OCI-LY7 (cell line): ENCODE results near the gene MIEN1. TPM values are rescaled to one million over a fixed set of nuclear protein-coding genes. Genes with fewer than 3 reads are reported as not detected.

ENCODE experiments used
- BruUV-seq: library from RNA; stranded (reverse); fragments of 400-500 nt; replicated peaks from 2 replicates; lab custom pipeline; 2021; lab: Mats Ljungman, UMichigan
- CTCF ChIA-PET: fragments of 300-600 bp; sonication (Branson Sonifier 250); formaldehyde crosslinking; loops from one replicate; lab custom pipeline; 2022; ENCODE audit warnings: antibody characterized with exemption; ENCODE audit not compliant: unreplicated experiment; lab: Charles Lee
- POLR2A ChIA-PET: fragments of 300-600 bp; sonication (Branson Sonifier 250); formaldehyde crosslinking; loops from one replicate; lab custom pipeline; 2022; ENCODE audit warnings: antibody characterized with exemption; lab: Charles Lee
- DNase-seq: peaks from one replicate; pipeline ENCODE4 v3.0.0-alpha.2; 2015; ENCODE audit warnings: low spot score
- H2AFZ ChIP-seq: fragments of 200-600 bp; sonication (generic), shearing (Covaris generic); 2 replicates; pipeline ENCODE4 v1.6.1; 2014; ENCODE audit warnings: mild to moderate bottlenecking, antibody characterized with exemption, low read length, moderate library complexity
- H3K27ac ChIP-seq: fragments of 200-600 bp; sonication (generic); 2 replicates; pipeline ENCODE4 v1.5.1; 2014; ENCODE audit warnings: mixed run types, low read depth, mild to moderate bottlenecking, moderate library complexity, low read length, inconsistent platforms; ENCODE audit not compliant: poor library complexity, severe bottlenecking
- H3K36me3 ChIP-seq: fragments of 200-600 bp; sonication (generic); 2 replicates; pipeline ENCODE4 v1.6.1; 2014; ENCODE audit warnings: mild to moderate bottlenecking, antibody characterized with exemption, low read length, moderate library complexity, mixed read lengths; ENCODE audit not compliant: insufficient read depth
- H3K4me1 ChIP-seq: fragments of 200-600 bp; sonication (generic); 2 replicates; pipeline ENCODE4 v1.5.1; 2014; ENCODE audit warnings: mild to moderate bottlenecking, low read length; ENCODE audit not compliant: insufficient read depth, poor library complexity, severe bottlenecking
- H3K4me2 ChIP-seq: fragments of 200-600 bp; sonication (generic); 2 replicates; pipeline ENCODE4 v1.6.1; 2014; ENCODE audit warnings: mild to moderate bottlenecking, low read length
- H3K4me3 ChIP-seq: fragments of 200-600 bp; sonication (generic); 2 replicates; pipeline ENCODE4 v1.5.1; 2014; ENCODE audit warnings: mild to moderate bottlenecking, low read depth, low read length; ENCODE audit not compliant: poor library complexity, severe bottlenecking
- H3K79me2 ChIP-seq: fragments of 200-600 bp; sonication (generic); 2 replicates; pipeline ENCODE4 v1.6.1; 2016; ENCODE audit warnings: low read depth, mild to moderate bottlenecking, low read length, moderate library complexity, mixed read lengths; ENCODE audit not compliant: insufficient read depth
- H3K9me2 ChIP-seq: fragments of 200-600 bp; sonication (generic); 2 replicates; pipeline ENCODE4 v1.6.1; 2016; ENCODE audit warnings: mild to moderate bottlenecking, low read length, mixed read lengths; ENCODE audit not compliant: insufficient read depth
- H3K9me3 ChIP-seq: fragments of 200-600 bp; sonication (generic); 2 replicates; pipeline ENCODE4 v1.6.1; 2014; ENCODE audit warnings: mild to moderate bottlenecking, mixed run types, low read length, mixed read lengths
- H4K20me1 ChIP-seq: fragments of 200-600 bp; sonication (generic); 2 replicates; pipeline ENCODE4 v1.6.1; 2014; ENCODE audit warnings: mild to moderate bottlenecking, antibody characterized with exemption, low read length, moderate library complexity, mixed read lengths; ENCODE audit not compliant: insufficient read depth
- CTCF ChIP-seq: fragments of 200-600 bp; sonication (generic); conservative IDR thresholded peaks from 2 replicates; pipeline ENCODE4 v1.5.1; 2014; ENCODE audit warnings: mild to moderate bottlenecking, antibody characterized with exemption, low read length, moderate library complexity, mixed read lengths
- EZH2phosphoT487 ChIP-seq: fragments of 200-600 bp; sonication (generic); IDR thresholded peaks from 2 replicates; pipeline ENCODE4 v1.6.1; 2018; ENCODE audit warnings: low read depth, borderline replicate concordance, mild to moderate bottlenecking, mixed run types, antibody characterized with exemption, low read length, moderate library complexity, mixed read lengths
- intact Hi-C: fragments of 100-400 bp; cut with micrococcal nuclease; formaldehyde crosslinking; loops from one replicate; pipeline ENCODE4 v1.10.0; 2022; ENCODE audit not compliant: unreplicated experiment
- total RNA-seq, 2 experiments: library from RNA; depleted of rRNA in 1 of 2; stranded (reverse); fragments of >200 nt in 1 of 2; shearing (Covaris generic) in 1 of 2; gene quantifications; 2 replicates each; pipeline ENCODE4 v1.2.3, GENCODE V29; 2014 to 2022

Gene MIEN1
- total RNA-seq, 2 experiments from 2014 or later: 55.4 to 89.9 TPM

- no peaks in the 10 kb centered on the region for H3K79me2 ChIP-seq
- ChIA-PET POLR2A (interaction anchor here (0.7 kb wide), 1 partner anchor 98 kb away, joined by 8 read pairs; no protein-coding TSS in a partner anchor), CTCF (no interaction called here)
- H3K9me3 ChIP-seq: no peaks in the 10 kb centered on the region
- TF ChIP-seq EZH2phosphoT487 (no peak), CTCF (no peak)
- H3K9me2 ChIP-seq: no peaks in the 10 kb centered on the region
- H3K36me3 ChIP-seq: no peaks in the 10 kb centered on the region
- no peak overlapping the region for H3K4me3 ChIP-seq
- intact Hi-C loops: no loop called here
- H3K4me2 ChIP-seq: no peak overlapping the region
- no peak overlapping the region for H3K27ac ChIP-seq
- H4K20me1 ChIP-seq: no peaks in the 10 kb centered on the region
- peaks cover 32% of the 10 kb centered on the region for H3K4me1 ChIP-seq
- no peak for DNase-seq
- BruUV-seq: no TSS peak
- H2AFZ ChIP-seq: no peak overlapping the region
These were observed 6.2 kb upstream of the MIEN1 start for GRCh38 chr17:39736319-39737165.

GRCh38 chr17:39735882-39736281 lies 5.5 kb upstream of the MIEN1 start:
- no peaks in the 10 kb centered on the region for H4K20me1 ChIP-seq
- no peak for TF ChIP-seq CTCF

DNA sequence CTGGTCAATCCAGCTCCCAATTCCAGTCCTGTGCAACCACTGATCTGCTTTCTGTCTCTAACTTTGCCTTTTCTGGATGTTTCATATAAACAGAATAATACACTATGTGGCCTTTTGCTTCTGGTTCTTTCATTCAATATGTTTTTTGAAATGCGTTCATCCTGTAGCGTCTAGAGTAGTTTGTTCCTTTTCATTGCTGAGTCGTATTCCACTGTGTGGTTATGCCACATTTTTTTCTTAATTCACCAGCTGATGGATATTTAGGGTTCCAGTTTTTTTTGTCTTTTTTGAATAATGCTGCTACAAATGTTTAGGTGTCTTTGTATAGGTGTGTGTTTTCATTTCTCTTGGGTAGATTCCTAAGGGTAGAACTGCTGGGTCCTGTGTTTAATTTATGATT lies 2.3 kb upstream of the MIEN1 start:
- no peak for DNase-seq
- no peak for TF ChIP-seq EZH2phosphoT487
- no peak for TF ChIP-seq CTCF
- Histone ChIP-seq H3K4me2 (no peak overlapping the region), H3K27ac (no peak overlapping the region), H3K4me1 (peaks cover 9% of the 10 kb centered on the region), H3K9me2 (no peaks in the 10 kb centered on the region), H4K20me1 (no peaks in the 10 kb centered on the region), H3K36me3 (peaks cover 15% of the 10 kb centered on the region; the same call in 1 of the 2 replicates), H3K4me3 (no peak overlapping the region), H3K79me2 (peaks cover 8% of the 10 kb centered on the region; the same call in 1 of the 2 replicates), H2AFZ (no peak overlapping the region), H3K9me3 (no peaks in the 10 kb centered on the region)
- ChIA-PET POLR2A (no interaction called here), CTCF (no interaction called here)
- no TSS peak for BruUV-seq
- intact Hi-C loops: no loop called here

More at GRCh38 chr17:39735882-39736281, 5.5 kb upstream of the MIEN1 start:
- BruUV-seq: no TSS peak
- intact Hi-C loops: no loop called here
- H2AFZ ChIP-seq: no peak overlapping the region
- POLR2A ChIA-PET: no interaction called here
- no peaks in the 10 kb centered on the region for H3K79me2 ChIP-seq
- no peaks in the 10 kb centered on the region for H3K9me2 ChIP-seq
- peaks cover 32% of the 10 kb centered on the region for H3K4me1 ChIP-seq
- CTCF ChIA-PET: no interaction called here
- H3K4me3 ChIP-seq: no peak overlapping the region
- H3K36me3 ChIP-seq: no peaks in the 10 kb centered on the region
- no peak overlapping the region for H3K27ac ChIP-seq
- H3K9me3 ChIP-seq: no peaks in the 10 kb centered on the region
- DNase-seq: no peak
- no peak overlapping the region for H3K4me2 ChIP-seq
